Prostate gland (tissue), 2 donors: ENCODE results near the gene PSMB3. TPM values are rescaled to one million over a fixed set of nuclear protein-coding genes. Genes with fewer than 3 reads are reported as not detected.

Experiments used
- DNase-seq: peaks from one replicate; pipeline ENCODE4 v3.0.0-alpha.2; 2019; ENCODE audit warnings: low spot score
- H3K27ac ChIP-seq, 2 donors: fragments of 200-600 bp; sonication (generic); 2 replicates each; pipeline ENCODE4 v1.5.1; 2017 to 2019
- H3K27me3 ChIP-seq: fragments of 200-600 bp; sonication (generic); replicated peaks from 2 replicates; pipeline ENCODE4 v1.5.1; 2019; ENCODE audit not compliant: insufficient read depth
- H3K36me3 ChIP-seq, 2 donors: fragments of 200-600 bp; sonication (generic); 1 replicate in 1 of 2; 2 replicates in 1 of 2; pipeline versions ENCODE4 v1.5.1 to v1.8.1; 2017 to 2019
- H3K4me1 ChIP-seq: fragments of 200-600 bp; sonication (generic); replicated peaks from 2 replicates; pipeline ENCODE4 v1.5.1; 2019
- H3K4me3 ChIP-seq, 2 donors: fragments of 200-600 bp; sonication (generic); 2 replicates each; pipeline ENCODE4 v1.5.1; 2017 to 2019
- H3K9me3 ChIP-seq: fragments of 200-600 bp; sonication (generic); 2 replicates; pipeline ENCODE4 v1.5.1; 2017
- POLR2A ChIP-seq: fragments of 450-650 bp; IDR thresholded peaks from one replicate; pipeline ENCODE4 v1.6.1; 2016; ENCODE audit warnings: antibody characterized with exemption, mild to moderate bottlenecking
- POLR2AphosphoS5 ChIP-seq: sonication (generic); formaldehyde crosslinking; IDR thresholded peaks from one replicate; pipeline ENCODE4 v1.6.1; 2017; ENCODE audit warnings: antibody characterized with exemption
- WGBS: methylation state at CpG from one replicate; pipeline ENCODE4 v1.1.5; 2018; 5-methylcytosine and 5-hydroxymethylcytosine counted together
- intact Hi-C: fragments of 100-400 bp; cut with DNase I; formaldehyde crosslinking; loops from one replicate; pipeline ENCODE4 v1.14.2; 2022
- total RNA-seq, 2 donors: library from RNA; depleted of rRNA; stranded (reverse); fragments of >200 nt; gene quantifications; one replicate each; pipeline ENCODE4 v1.1.0, GENCODE V29; 2016
- TF ChIP-seq, protein P1 (sequence below), 4 experiments: fragments of 200-600 bp in 2 of 4; fragments of 450-650 bp in 2 of 4; sonication (generic) in 2 of 4; IDR thresholded peaks; 1 replicate in 3 of 4; 2 replicates in 1 of 4; pipeline ENCODE4 v1.5.1; 2016 to 2019; ENCODE audit warnings: antibody characterized with exemption in 4 of 4, mild to moderate bottlenecking in 2 of 4, moderate library complexity in 2 of 4

The PSMB3 gene
- total RNA-seq, 2 donors from 2014 or later, result 116 to 192 TPM

DNA sequence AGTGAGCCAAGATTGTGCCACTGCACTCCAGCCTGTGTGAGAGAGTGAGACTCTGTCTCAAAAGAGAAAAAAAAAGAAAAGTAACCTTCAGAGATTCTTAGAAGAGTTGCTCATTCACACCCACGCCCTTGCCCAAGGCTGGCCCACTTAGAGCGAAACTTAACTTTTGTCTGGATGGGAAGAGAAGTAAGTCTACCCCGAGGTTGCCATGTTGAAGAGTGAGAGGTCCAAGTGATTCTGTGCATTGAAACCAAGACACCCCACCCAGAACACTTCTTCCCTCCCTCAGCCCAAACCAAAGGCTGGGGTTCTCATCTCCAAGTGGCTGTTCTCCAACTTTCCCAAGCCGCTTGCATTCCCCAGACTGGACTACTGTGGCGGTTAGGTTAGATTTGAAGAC lies 24.8 kb upstream of the PSMB3 start:
- Histone ChIP-seq H3K9me3 (no peaks in the 10 kb centered on the region), H3K36me3 (peaks cover 0 to 5% of the 10 kb centered on the region in 2 donors), H3K4me3 (no peak overlapping the region), H3K27ac (no peak overlapping the region), H3K4me1 (peaks cover 19% of the 10 kb centered on the region), H3K27me3 (no peaks in the 10 kb centered on the region)
- intact Hi-C loops, result no loop called here
- TF ChIP-seq POLR2A, result no peak
- TF ChIP-seq, protein P1, sequence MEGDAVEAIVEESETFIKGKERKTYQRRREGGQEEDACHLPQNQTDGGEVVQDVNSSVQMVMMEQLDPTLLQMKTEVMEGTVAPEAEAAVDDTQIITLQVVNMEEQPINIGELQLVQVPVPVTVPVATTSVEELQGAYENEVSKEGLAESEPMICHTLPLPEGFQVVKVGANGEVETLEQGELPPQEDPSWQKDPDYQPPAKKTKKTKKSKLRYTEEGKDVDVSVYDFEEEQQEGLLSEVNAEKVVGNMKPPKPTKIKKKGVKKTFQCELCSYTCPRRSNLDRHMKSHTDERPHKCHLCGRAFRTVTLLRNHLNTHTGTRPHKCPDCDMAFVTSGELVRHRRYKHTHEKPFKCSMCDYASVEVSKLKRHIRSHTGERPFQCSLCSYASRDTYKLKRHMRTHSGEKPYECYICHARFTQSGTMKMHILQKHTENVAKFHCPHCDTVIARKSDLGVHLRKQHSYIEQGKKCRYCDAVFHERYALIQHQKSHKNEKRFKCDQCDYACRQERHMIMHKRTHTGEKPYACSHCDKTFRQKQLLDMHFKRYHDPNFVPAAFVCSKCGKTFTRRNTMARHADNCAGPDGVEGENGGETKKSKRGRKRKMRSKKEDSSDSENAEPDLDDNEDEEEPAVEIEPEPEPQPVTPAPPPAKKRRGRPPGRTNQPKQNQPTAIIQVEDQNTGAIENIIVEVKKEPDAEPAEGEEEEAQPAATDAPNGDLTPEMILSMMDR (IDR thresholded peaks at IDR 0.05), result no peak
- DNase-seq, result no peak
- 86% methylated on average over 5 of the region's 5 CpGs for WGBS

DNA sequence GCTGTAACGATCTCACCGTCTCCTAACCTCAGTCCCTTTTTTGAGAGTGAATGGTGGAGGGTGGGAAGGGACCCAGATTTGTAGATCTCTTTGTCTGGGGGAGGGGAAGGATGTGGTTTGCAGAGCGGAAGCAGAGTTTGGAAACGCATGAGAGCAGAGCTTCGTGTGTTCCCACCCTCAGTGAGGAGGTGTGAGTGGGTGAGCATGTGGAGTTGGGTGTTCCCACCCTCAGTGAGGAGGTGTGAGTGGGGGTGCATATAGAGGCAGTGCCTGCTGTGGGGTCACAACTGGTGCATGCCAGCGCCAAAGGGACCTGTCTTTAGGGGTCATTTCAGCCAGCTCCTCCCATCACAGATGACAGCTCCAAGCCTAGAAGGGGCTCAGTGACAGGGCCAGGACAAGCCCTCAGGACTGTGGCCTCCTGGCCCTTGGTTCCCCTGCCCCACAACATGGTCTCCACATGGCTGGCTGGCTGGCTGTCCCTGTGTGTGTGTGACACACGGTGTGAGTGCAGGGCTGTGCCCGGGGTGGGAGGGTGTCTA lies 24.2 kb upstream of the PSMB3 start:
- no peak overlapping the region for H3K4me3 ChIP-seq
- H3K9me3 ChIP-seq, result no peaks in the 10 kb centered on the region
- TF ChIP-seq, protein P1 (IDR thresholded peaks at IDR 0.05), result no peak
- TF ChIP-seq POLR2A (no peak), POLR2AphosphoS5 (no peak)
- H3K27ac ChIP-seq, result peak overlapping the region in 1 of 2 donors; percentile 11
- peaks cover 25% of the 10 kb centered on the region for H3K4me1 ChIP-seq
- intact Hi-C loops, result no loop called here
- WGBS, result 73% methylated on average over 8 of the region's 8 CpGs
- H3K36me3 ChIP-seq, result peaks cover 0 to 5% of the 10 kb centered on the region in 2 donors
- no peak for DNase-seq
- H3K27me3 ChIP-seq, result no peaks in the 10 kb centered on the region

- H3K9me3 ChIP-seq, result no peaks in the 10 kb centered on the region
- H3K27ac ChIP-seq, result peak overlapping the region; percentile 69 to 81
- peak overlapping the region; percentile 51 to 66 for H3K4me3 ChIP-seq
- WGBS, result 21% methylated on average over 14 of the region's 14 CpGs
- TF ChIP-seq POLR2A (no peak), POLR2AphosphoS5 (no peak)
- TF ChIP-seq, protein P1 (IDR thresholded peaks at IDR 0.05), result no peak
- H3K4me1 ChIP-seq, result peaks cover 31% of the 10 kb centered on the region
- intact Hi-C loops, result no loop called here
- peaks cover 0 to 5% of the 10 kb centered on the region in 2 donors for H3K36me3 ChIP-seq
- no peak for DNase-seq
- H3K27me3 ChIP-seq, result no peaks in the 10 kb centered on the region
Observed at GRCh38 chr17:38729368-38729885, 23.1 kb upstream of the PSMB3 start.

DNA sequence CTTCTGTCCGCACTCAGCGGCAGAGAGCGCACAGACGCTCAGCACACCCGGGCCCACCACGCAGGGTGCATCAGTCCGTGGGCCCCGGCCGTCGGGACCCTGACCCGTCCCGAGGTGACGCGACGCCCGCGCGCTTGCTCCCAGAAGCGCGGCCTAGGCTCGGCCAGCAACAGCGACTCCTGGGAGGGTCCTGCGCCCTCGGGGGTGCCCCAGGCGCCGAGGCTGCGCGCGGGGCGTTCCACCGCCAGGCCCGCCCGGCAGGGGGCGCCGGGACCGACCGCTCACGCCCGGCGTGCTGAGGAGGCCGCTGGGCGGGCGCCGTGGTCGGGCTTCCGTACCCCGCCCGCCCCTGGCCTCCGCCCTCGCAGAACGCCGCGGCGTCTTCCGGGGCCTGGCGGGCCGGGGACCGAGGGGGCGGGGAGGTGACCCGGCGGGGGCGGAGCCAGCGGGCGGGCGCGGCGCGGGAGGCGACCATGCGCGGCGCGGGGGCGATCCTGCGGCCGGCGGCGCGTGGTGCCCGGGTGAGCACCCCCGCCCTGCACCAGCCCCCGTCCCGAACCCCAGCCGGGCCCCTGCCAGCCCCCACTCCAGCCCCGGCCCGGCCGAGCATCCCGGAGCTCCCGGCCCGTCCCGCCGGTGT lies 22.5 kb upstream of the PSMB3 start, which contains the start of gene CISD3:
Gene CISD3, plus strand, starts transcription at position 456 of the 640 bp plus-strand sequence. Its CDS starts 18 bp downstream, at position 474.
- under 1% methylated on average over 74 of the region's 92 CpGs for WGBS
- H3K4me3 ChIP-seq, result peak within 1 kb of the TSS; percentile 51 to 66
- peaks cover 31% of the 10 kb centered on the region for H3K4me1 ChIP-seq
- intact Hi-C loops, result loop anchor here (1.0 kb wide), 1 partner anchor 25 kb away; the partner anchor contains the start of gene MLLT6
- H3K27ac ChIP-seq, result peak within 1 kb of the TSS; percentile 81
- no peaks in the 10 kb centered on the region for H3K9me3 ChIP-seq
- no peaks in the 10 kb centered on the region for H3K27me3 ChIP-seq
- peak; percentile 81 for DNase-seq
- no peaks in the 10 kb centered on the region for H3K36me3 ChIP-seq
- no peak for TF ChIP-seq POLR2AphosphoS5
- TF ChIP-seq, protein P1 (IDR thresholded peaks at IDR 0.05), result peak; percentile 78 to 97 (median 92)
